H9 (cell line): ENCODE measurements around the gene IL12RB2. TPM values are rescaled to one million over a fixed set of nuclear protein-coding genes. Genes with fewer than 3 reads are reported as not detected.

Experiments used
- DNase-seq: peaks from one replicate; pipeline ENCODE4 v3.0.0-alpha.2; 2017
- H2AFZ ChIP-seq: one replicate; pipeline ENCODE4 v1.6.1; 2013; ENCODE audit warnings: mild to moderate bottlenecking, low read length, control low read depth, moderate library complexity
- H2AK5ac ChIP-seq: 2 replicates; pipeline ENCODE4 v1.6.1; 2013; ENCODE audit warnings: low read length, control low read depth, mixed read lengths; ENCODE audit not compliant: insufficient read length
- H2BK120ac ChIP-seq: one replicate; pipeline ENCODE4 v1.6.1; 2013; ENCODE audit warnings: low read depth, mild to moderate bottlenecking, low read length, control low read depth, inconsistent platforms; ENCODE audit not compliant: poor library complexity, severe bottlenecking
- H2BK12ac ChIP-seq: 2 replicates; pipeline ENCODE4 v1.6.1; 2013; ENCODE audit warnings: low read length, control low read depth, mixed read lengths, low read depth; ENCODE audit not compliant: insufficient read length
- H2BK15ac ChIP-seq: 2 replicates; pipeline ENCODE4 v1.6.1; 2013; ENCODE audit warnings: low read depth, low read length, control low read depth
- H2BK20ac ChIP-seq: one replicate; pipeline ENCODE4 v1.6.1; 2013; ENCODE audit warnings: low read depth, mild to moderate bottlenecking, low read length, control low read depth, inconsistent platforms; ENCODE audit not compliant: poor library complexity, severe bottlenecking
- H2BK5ac ChIP-seq: 2 replicates; pipeline ENCODE4 v1.6.1; 2013; ENCODE audit warnings: low read length, control low read depth, mixed read lengths; ENCODE audit not compliant: insufficient read length
- H3K14ac ChIP-seq: 2 replicates; pipeline ENCODE4 v1.6.1; 2013; ENCODE audit warnings: low read length, control low read depth; ENCODE audit not compliant: insufficient read depth
- H3K18ac ChIP-seq: 2 replicates; pipeline ENCODE4 v1.6.1; 2013; ENCODE audit warnings: low read depth, mild to moderate bottlenecking, mixed read lengths, low read length, control low read depth; ENCODE audit not compliant: insufficient read length
- H3K23ac ChIP-seq: 2 replicates; pipeline ENCODE4 v1.6.1; 2013; ENCODE audit warnings: low read length, control low read depth, mixed read lengths, low read depth; ENCODE audit not compliant: insufficient read length
- H3K23me2 ChIP-seq: 2 replicates; pipeline ENCODE4 v1.6.1; 2013; ENCODE audit warnings: low read depth, mild to moderate bottlenecking, mixed read lengths, low read length, control low read depth; ENCODE audit not compliant: insufficient read length, poor library complexity, severe bottlenecking
- H3K27ac ChIP-seq: 2 replicates; pipeline ENCODE4 v1.5.1; 2013; ENCODE audit warnings: low read length, control low read depth, mixed read lengths, low read depth; ENCODE audit not compliant: insufficient read length
- H3K27me3 ChIP-seq: 2 replicates; pipeline ENCODE4 v1.6.1; 2013; ENCODE audit warnings: low read length, control low read depth, inconsistent platforms; ENCODE audit not compliant: insufficient read depth
- H3K4ac ChIP-seq: 2 replicates; pipeline ENCODE4 v1.6.1; 2013; ENCODE audit warnings: low read depth, mild to moderate bottlenecking, control low read depth, inconsistent platforms, low read length, moderate library complexity
- H3K4me1 ChIP-seq: 2 replicates; pipeline ENCODE4 v1.6.1; 2013; ENCODE audit warnings: low read length, control low read depth, inconsistent platforms; ENCODE audit not compliant: insufficient read depth
- H3K4me2 ChIP-seq: 2 replicates; pipeline ENCODE4 v1.6.1; 2013; ENCODE audit warnings: low read length, control low read depth, mixed read lengths; ENCODE audit not compliant: insufficient read length, insufficient read depth
- H3K56ac ChIP-seq: 2 replicates; pipeline ENCODE4 v1.6.1; 2013; ENCODE audit warnings: low read depth, mild to moderate bottlenecking, mixed read lengths, low read length, control low read depth; ENCODE audit not compliant: insufficient read length
- H3K79me1 ChIP-seq: 2 replicates; pipeline ENCODE4 v1.6.1; 2013; ENCODE audit warnings: low read depth, mild to moderate bottlenecking, moderate library complexity, low read length, control low read depth, inconsistent platforms; ENCODE audit not compliant: insufficient read depth, poor library complexity, severe bottlenecking
- H3K79me2 ChIP-seq: 2 replicates; pipeline ENCODE4 v1.6.1; 2013; ENCODE audit warnings: low read length, control low read depth, inconsistent platforms; ENCODE audit not compliant: insufficient read depth
- H3K9ac ChIP-seq: 2 replicates; pipeline ENCODE4 v1.6.1; 2013; ENCODE audit warnings: low read length, control low read depth, mixed read lengths; ENCODE audit not compliant: insufficient read length; ENCODE audit errors: extremely low read depth
- H3K9me3 ChIP-seq: one replicate; pipeline ENCODE4 v1.6.1; 2013; ENCODE audit warnings: low read depth, low read length, inconsistent platforms; ENCODE audit not compliant: control insufficient read depth
- H3T11ph ChIP-seq: one replicate; pipeline ENCODE4 v1.6.1; 2013; ENCODE audit warnings: mild to moderate bottlenecking, low read length, control low read depth, inconsistent platforms
- H4K20me1 ChIP-seq: one replicate; pipeline ENCODE4 v1.6.1; 2013; ENCODE audit not compliant: control insufficient read depth, insufficient read length, insufficient read depth
- H4K5ac ChIP-seq: 2 replicates; pipeline ENCODE4 v1.6.1; 2013; ENCODE audit warnings: low read depth, mild to moderate bottlenecking, mixed read lengths, low read length, control low read depth; ENCODE audit not compliant: insufficient read length
- H4K8ac ChIP-seq: replicated peaks from 2 replicates; pipeline ENCODE4 v1.6.1; 2013; ENCODE audit warnings: low read length, control low read depth, mixed read lengths, low read depth; ENCODE audit not compliant: insufficient read length
- H4K91ac ChIP-seq: 2 replicates; pipeline ENCODE4 v1.6.1; 2013; ENCODE audit warnings: low read depth, mild to moderate bottlenecking, moderate library complexity, mixed read lengths, low read length, control low read depth; ENCODE audit not compliant: insufficient read length
- H3K27ac Mint-ChIP-seq, 3 experiments: 2 replicates in 2 of 3; 3 replicates in 1 of 3; pipeline ENCODE4 v1.8.0; 2020 to 2021; ENCODE audit warnings: mixed read lengths in 3 of 3, mild to moderate bottlenecking in 1 of 3, moderate library complexity in 1 of 3
- H3K27me3 Mint-ChIP-seq: 2 replicates; pipeline ENCODE4 v1.8.0; 2021; ENCODE audit warnings: low read depth, mild to moderate bottlenecking, moderate library complexity, mixed read lengths
- H3K36me3 Mint-ChIP-seq, 3 experiments: 2 replicates in 2 of 3; 3 replicates in 1 of 3; pipeline ENCODE4 v1.8.0; 2020 to 2021; ENCODE audit warnings: low read depth in 3 of 3, mixed read lengths in 3 of 3; ENCODE audit not compliant: insufficient read depth in 1 of 3
- H3K4me1 Mint-ChIP-seq, 2 experiments: 2 replicates each; pipeline ENCODE4 v1.8.0; 2020; ENCODE audit warnings: mixed read lengths in 2 of 2
- H3K4me3 Mint-ChIP-seq, 2 experiments: 2 replicates in 1 of 2; 3 replicates in 1 of 2; pipeline ENCODE4 v1.8.0; 2020 to 2021; ENCODE audit warnings: mild to moderate bottlenecking in 2 of 2, mixed read lengths in 2 of 2, moderate library complexity in 1 of 2
- H3K9me3 Mint-ChIP-seq, 2 experiments: 2 replicates in 1 of 2; 3 replicates in 1 of 2; pipeline ENCODE4 v1.8.0; 2020; ENCODE audit warnings: mild to moderate bottlenecking in 2 of 2, mixed read lengths in 2 of 2, moderate library complexity in 1 of 2
- WGBS: extraction: QIAGEN DNeasy Blood & Tissue Kit; methylation state at CpG from one replicate; pipeline ENCODE4 v1.1.7; 2013; ENCODE audit warnings: missing lambda C conversion rate, low lambda C conversion rate, mixed read lengths; ENCODE audit not compliant: insufficient read length; ENCODE audit errors: extremely low coverage; 5-methylcytosine and 5-hydroxymethylcytosine counted together
- total RNA-seq: library from RNA; stranded (reverse); gene quantifications from 2 replicates; pipeline ENCODE4 v1.2.1, GENCODE V29; 2021
- TF ChIP-seq, protein P1 (sequence below): fragments of 200-600 bp; sonication (generic); conservative IDR thresholded peaks from 3 replicates; pipeline ENCODE4 v1.8.0; 2021; ENCODE audit warnings: antibody characterized with exemption, mild to moderate bottlenecking

The IL12RB2 gene
- total RNA-seq, 1 experiment from 2014 or later = 0.77 TPM

DNA sequence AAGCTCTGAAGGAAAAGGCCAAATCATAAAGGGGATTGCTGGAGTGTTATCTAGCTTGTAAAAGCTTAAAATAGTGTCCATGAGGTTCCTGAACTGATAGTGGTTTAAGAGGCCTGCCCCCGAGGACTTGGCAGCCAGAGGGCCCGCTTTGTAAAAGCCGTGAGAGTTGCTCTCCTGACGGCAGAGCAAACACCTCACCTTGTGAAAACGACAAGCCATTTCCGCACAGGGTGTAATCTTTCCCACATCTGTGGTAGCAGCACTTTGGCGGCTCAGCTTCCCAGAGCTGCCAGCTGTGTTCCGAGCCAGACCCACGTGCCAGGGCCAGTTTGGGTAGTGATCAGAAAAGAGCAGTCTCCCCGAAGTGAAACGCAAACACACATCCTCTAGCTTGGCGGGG lies 85.6 kb downstream of the IL12RB2 start:
- Histone ChIP-seq H3K4ac (no peak overlapping the region), H2BK5ac (no peak overlapping the region), H2AK5ac (no peak overlapping the region), H3K18ac (no peak overlapping the region), H3K56ac (no peak overlapping the region), H4K5ac (no peak overlapping the region), H2AFZ (no peak overlapping the region), H4K8ac (no peak overlapping the region), H3K9me3 (no peaks in the 10 kb centered on the region), H2BK15ac (no peak overlapping the region), H4K91ac (no peak overlapping the region), H3K4me1 (peaks cover 6% of the 10 kb centered on the region), H3T11ph (no peak overlapping the region), H3K27me3 (no peaks in the 10 kb centered on the region), H2BK20ac (no peak overlapping the region), H3K79me2 (no peaks in the 10 kb centered on the region), H3K27ac (no peak overlapping the region), H3K23ac (no peak overlapping the region), H3K23me2 (no peaks in the 10 kb centered on the region), H2BK120ac (no peak overlapping the region), H3K4me2 (no peak overlapping the region), H2BK12ac (no peak overlapping the region), H3K9ac (no peak overlapping the region), H3K14ac (no peak overlapping the region), H4K20me1 (no peaks in the 10 kb centered on the region), H3K79me1 (no peaks in the 10 kb centered on the region)
- H3K9me3 Mint-ChIP-seq = no peaks in the 10 kb centered on the region
- TF ChIP-seq, protein P1, sequence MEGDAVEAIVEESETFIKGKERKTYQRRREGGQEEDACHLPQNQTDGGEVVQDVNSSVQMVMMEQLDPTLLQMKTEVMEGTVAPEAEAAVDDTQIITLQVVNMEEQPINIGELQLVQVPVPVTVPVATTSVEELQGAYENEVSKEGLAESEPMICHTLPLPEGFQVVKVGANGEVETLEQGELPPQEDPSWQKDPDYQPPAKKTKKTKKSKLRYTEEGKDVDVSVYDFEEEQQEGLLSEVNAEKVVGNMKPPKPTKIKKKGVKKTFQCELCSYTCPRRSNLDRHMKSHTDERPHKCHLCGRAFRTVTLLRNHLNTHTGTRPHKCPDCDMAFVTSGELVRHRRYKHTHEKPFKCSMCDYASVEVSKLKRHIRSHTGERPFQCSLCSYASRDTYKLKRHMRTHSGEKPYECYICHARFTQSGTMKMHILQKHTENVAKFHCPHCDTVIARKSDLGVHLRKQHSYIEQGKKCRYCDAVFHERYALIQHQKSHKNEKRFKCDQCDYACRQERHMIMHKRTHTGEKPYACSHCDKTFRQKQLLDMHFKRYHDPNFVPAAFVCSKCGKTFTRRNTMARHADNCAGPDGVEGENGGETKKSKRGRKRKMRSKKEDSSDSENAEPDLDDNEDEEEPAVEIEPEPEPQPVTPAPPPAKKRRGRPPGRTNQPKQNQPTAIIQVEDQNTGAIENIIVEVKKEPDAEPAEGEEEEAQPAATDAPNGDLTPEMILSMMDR = no peak
- H3K36me3 Mint-ChIP-seq = peaks cover 9 to 23% (median 23%) of the 10 kb centered on the region in 3 experiments
- no peak overlapping the region for H3K4me3 Mint-ChIP-seq
- peak overlapping the region in 1 of 3 experiments; percentile 88; a peak in 1 of 7 replicates for H3K27ac Mint-ChIP-seq
- H3K27me3 Mint-ChIP-seq = no peaks in the 10 kb centered on the region
- no CpG with 5 or more reads among the region's 12 CpGs for WGBS
- peaks cover 28 to 36% of the 10 kb centered on the region in 2 experiments for H3K4me1 Mint-ChIP-seq
- no peak for DNase-seq
